K562 (cell line): ENCODE measurements around the gene C10orf95.

Experiments used
- CBFB ChIP-seq: sonication (generic); formaldehyde crosslinking; IDR thresholded peaks from 2 replicates; pipeline ENCODE4 v1.4.0; 2020; ENCODE audit warnings: mild to moderate bottlenecking, missing genetic modification reagents
- CTCF ChIP-seq, 3 experiments: IDR thresholded peaks in 2 of 3; conservative IDR thresholded peaks in 1 of 3; 2 replicates each; pipeline ENCODE4 v1.5.1; 2011 to 2012; ENCODE audit warnings: low read length in 3 of 3, mild to moderate bottlenecking in 3 of 3, control low read depth in 2 of 3, improper control_type of control experiment in 1 of 3, inconsistent platforms in 1 of 3, low read depth in 1 of 3, mixed read lengths in 1 of 3, moderate library complexity in 1 of 3; ENCODE audit not compliant: insufficient read depth in 2 of 3
- EGR1 ChIP-seq: fragments of 450-650 bp; conservative IDR thresholded peaks from 2 replicates; pipeline ENCODE4 v1.6.1; 2017; ENCODE audit warnings: mild to moderate bottlenecking
- EP300 ChIP-seq: IDR thresholded peaks from 2 replicates; pipeline ENCODE4 v1.6.1; 2012; ENCODE audit warnings: low read length, improper control_type of control experiment
- EZH2 ChIP-seq: IDR thresholded peaks from 2 replicates; pipeline ENCODE4 v1.6.1; 2012; ENCODE audit warnings: low read depth, mild to moderate bottlenecking, inconsistent platforms, low read length, borderline replicate concordance
- IRF1 ChIP-seq: sonication (generic); formaldehyde crosslinking; IDR thresholded peaks from 2 replicates; pipeline ENCODE4 v1.8.0; 2022; ENCODE audit warnings: missing genetic modification reagents, mild to moderate bottlenecking, borderline replicate concordance
- KDM2B ChIP-seq: fragments of 250-450 bp; sonication (Bioruptor Pico); IDR thresholded peaks from 2 replicates; pipeline ENCODE4 v1.8.0; 2021; ENCODE audit warnings: mild to moderate bottlenecking, moderate library complexity
- MNT ChIP-seq, 2 experiments: fragments of 450-650 bp; conservative IDR thresholded peaks; 2 replicates each; pipeline ENCODE4 v1.6.1; 2017; ENCODE audit warnings: mild to moderate bottlenecking in 2 of 2, moderate library complexity in 2 of 2
- NEUROD1 ChIP-seq: fragments of 150-350 bp; IDR thresholded peaks from 2 replicates; pipeline ENCODE4 v1.6.1; 2014; ENCODE audit warnings: borderline replicate concordance, low read length, low read depth; ENCODE audit not compliant: partially characterized antibody
- POLR2AphosphoS2 ChIP-seq: IDR thresholded peaks from 2 replicates; pipeline ENCODE4 v1.6.1; 2012; ENCODE audit warnings: low read length, improper control_type of control experiment
- POLR2AphosphoS5 ChIP-seq: IDR thresholded peaks from 2 replicates; pipeline ENCODE4 v1.6.1; 2011; ENCODE audit warnings: mild to moderate bottlenecking, low read depth, low read length, moderate library complexity; ENCODE audit not compliant: control insufficient read depth, insufficient read depth
- SP1 ChIP-seq: sonication (generic); formaldehyde crosslinking; IDR thresholded peaks from 2 replicates; pipeline ENCODE4 v1.8.1; 2022; ENCODE audit warnings: mild to moderate bottlenecking, missing genetic modification reagents
- ZBTB11 ChIP-seq, 3 experiments: fragments of 200-800 bp in 1 of 3; fragments of 250-450 bp in 1 of 3; fragments of 450-650 bp in 1 of 3; sonication (Bioruptor Pico) in 1 of 3; sonication (Bioruptor generic) in 1 of 3; formaldehyde crosslinking in 1 of 3; IDR thresholded peaks; 2 replicates each; pipeline versions ENCODE4 v1.6.1 to v1.8.0; 2016 to 2022; ENCODE audit warnings: mild to moderate bottlenecking in 2 of 3, missing genetic modification characterization in 2 of 3, missing compliant biosample characterization in 1 of 3, moderate library complexity in 1 of 3

- TF ChIP-seq IRF1 (CRISPR knock-in tag) = no peak
- no peak for TF ChIP-seq POLR2AphosphoS5
- no peak for TF ChIP-seq NEUROD1
- TF ChIP-seq SP1 (CRISPR knock-in tag) = no peak
- TF ChIP-seq EP300 = no peak
- TF ChIP-seq KDM2B (CRISPR knock-in tag) = no peak
- no peak for TF ChIP-seq EGR1
- no peak for TF ChIP-seq MNT (conservative IDR thresholded peaks at IDR 0.05)
- TF ChIP-seq CTCF (IDR thresholded peaks at IDR 0.05 in 2 of 3, conservative IDR thresholded peaks at IDR 0.05 in 1 of 3; ENCODE audit: insufficient read depth in 2 of 3, low read depth in 1 of 3, low read length in 3 of 3) = no peak
- TF ChIP-seq POLR2AphosphoS2 = no peak
- no peak for TF ChIP-seq ZBTB11 (CRISPR knock-in tag; IDR thresholded peaks at IDR 0.05)
- no peak for TF ChIP-seq EZH2
- no peak for TF ChIP-seq CBFB (CRISPR knock-in tag)
Measured at GRCh38 chr10:102400076-102400475, 51.3 kb downstream of the C10orf95 start.
